SU-DHL-6 (cell line): Measurements from ENCODE around the gene FXYD1.

Source experiments
- H2AFZ ChIP-seq: fragments of 200-600 bp; sonication (generic); 2 replicates; pipeline ENCODE4 v1.6.1; 2014; ENCODE audit warnings: low read depth, mild to moderate bottlenecking, moderate library complexity, mixed read lengths, antibody characterized with exemption, low read length; ENCODE audit not compliant: severe bottlenecking
- H3F3A ChIP-seq: fragments of 200-600 bp; shearing (Covaris generic); 2 replicates; pipeline ENCODE4 v1.6.0; 2016; ENCODE audit warnings: antibody characterized with exemption, mild to moderate bottlenecking; ENCODE audit not compliant: insufficient read depth
- H3K27ac ChIP-seq: fragments of 200-600 bp; sonication (generic); 2 replicates; pipeline ENCODE4 v1.5.1; 2016; ENCODE audit warnings: low read depth, mild to moderate bottlenecking, low read length, moderate library complexity, mixed read lengths
- H3K27me3 ChIP-seq: fragments of 200-600 bp; sonication (generic), shearing (Covaris generic); 2 replicates; pipeline ENCODE4 v1.6.0; 2014; ENCODE audit warnings: mild to moderate bottlenecking, low read length
- H3K36me3 ChIP-seq: fragments of 200-600 bp; sonication (generic); 2 replicates; pipeline ENCODE4 v1.6.1; 2014; ENCODE audit warnings: mild to moderate bottlenecking, low read length, mixed read lengths
- H3K4me2 ChIP-seq: fragments of 300-600, 200-600 bp; shearing (Covaris generic), sonication (generic); 2 replicates; pipeline ENCODE4 v1.6.0; 2014; ENCODE audit warnings: low read length, low read depth, mild to moderate bottlenecking; ENCODE audit not compliant: poor library complexity, severe bottlenecking
- H3K4me3 ChIP-seq: fragments of 200-600 bp; sonication (generic); 2 replicates; pipeline ENCODE4 v1.5.1; 2014; ENCODE audit warnings: antibody characterized with exemption, low read length, mild to moderate bottlenecking, mixed read lengths; ENCODE audit not compliant: insufficient read depth, poor library complexity, severe bottlenecking
- H3K79me2 ChIP-seq: fragments of 200-600 bp; sonication (generic); 2 replicates; pipeline ENCODE4 v1.6.1; 2014; ENCODE audit warnings: mild to moderate bottlenecking, low read length, moderate library complexity; ENCODE audit not compliant: insufficient read depth
- H3K9ac ChIP-seq: fragments of 200-600 bp; sonication (generic); 2 replicates; pipeline ENCODE4 v1.7.0; 2014; ENCODE audit warnings: mild to moderate bottlenecking, low read length
- H3K9me2 ChIP-seq: fragments of 200-600 bp; sonication (generic); replicated peaks from 2 replicates; pipeline ENCODE4 v1.6.1; 2014; ENCODE audit warnings: low read length; ENCODE audit not compliant: insufficient read depth
- H3K9me3 ChIP-seq: fragments of 200-600 bp; sonication (generic); 2 replicates; pipeline ENCODE4 v1.6.1; 2014; ENCODE audit warnings: low read length, mixed read lengths; ENCODE audit not compliant: insufficient read depth
- H4K20me1 ChIP-seq: fragments of 200-600 bp; sonication (generic); 2 replicates; pipeline ENCODE4 v1.6.1; 2014; ENCODE audit warnings: low read depth, mild to moderate bottlenecking, antibody characterized with exemption, low read length, moderate library complexity, mixed read lengths
- CTCF ChIP-seq: fragments of 200-600 bp; sonication (generic); IDR thresholded peaks from one replicate; pipeline ENCODE4 v1.5.1; 2017; ENCODE audit warnings: antibody characterized with exemption, mild to moderate bottlenecking, low read length, moderate library complexity; ENCODE audit not compliant: insufficient read depth, poor library complexity, severe bottlenecking
- EZH2phosphoT487 ChIP-seq: fragments of 200-600 bp; sonication (generic), shearing (Covaris generic); conservative IDR thresholded peaks from 2 replicates; pipeline ENCODE4 v1.6.1; 2018; ENCODE audit warnings: mild to moderate bottlenecking, antibody characterized with exemption, low read length, moderate library complexity, mixed read lengths

Gene FXYD1

GRCh38 chr19:35104361-35104760 lies 34.3 kb upstream of the FXYD1 start:
- H3F3A ChIP-seq, result no peaks in the 10 kb centered on the region
- no peak overlapping the region for H3K27ac ChIP-seq
- no peaks in the 10 kb centered on the region for H3K36me3 ChIP-seq
- no peaks in the 10 kb centered on the region for H3K79me2 ChIP-seq
- no peaks in the 10 kb centered on the region for H4K20me1 ChIP-seq
- H3K9me3 ChIP-seq, result no peaks in the 10 kb centered on the region
- no peak overlapping the region for H2AFZ ChIP-seq
- no peaks in the 10 kb centered on the region for H3K9me2 ChIP-seq
- H3K4me2 ChIP-seq, result no peak overlapping the region
- TF ChIP-seq EZH2phosphoT487 (no peak), CTCF (no peak)
- no peak overlapping the region for H3K9ac ChIP-seq
- H3K4me3 ChIP-seq, result no peak overlapping the region
- no peaks in the 10 kb centered on the region for H3K27me3 ChIP-seq

- H3K9me2 ChIP-seq, result no peaks in the 10 kb centered on the region
- H3K9me3 ChIP-seq, result no peaks in the 10 kb centered on the region
- H3F3A ChIP-seq, result no peaks in the 10 kb centered on the region
- no peak overlapping the region for H3K9ac ChIP-seq
- no peaks in the 10 kb centered on the region for H3K36me3 ChIP-seq
- H3K79me2 ChIP-seq, result no peaks in the 10 kb centered on the region
- H2AFZ ChIP-seq, result no peak overlapping the region
- no peak overlapping the region for H3K27ac ChIP-seq
- H4K20me1 ChIP-seq, result no peaks in the 10 kb centered on the region
- H3K4me3 ChIP-seq, result no peak overlapping the region
- TF ChIP-seq CTCF (no peak), EZH2phosphoT487 (no peak)
- no peaks in the 10 kb centered on the region for H3K27me3 ChIP-seq
- no peak overlapping the region for H3K4me2 ChIP-seq
Observed at GRCh38 chr19:35105047-35105410, 33.6 kb upstream of the FXYD1 start.

DNA sequence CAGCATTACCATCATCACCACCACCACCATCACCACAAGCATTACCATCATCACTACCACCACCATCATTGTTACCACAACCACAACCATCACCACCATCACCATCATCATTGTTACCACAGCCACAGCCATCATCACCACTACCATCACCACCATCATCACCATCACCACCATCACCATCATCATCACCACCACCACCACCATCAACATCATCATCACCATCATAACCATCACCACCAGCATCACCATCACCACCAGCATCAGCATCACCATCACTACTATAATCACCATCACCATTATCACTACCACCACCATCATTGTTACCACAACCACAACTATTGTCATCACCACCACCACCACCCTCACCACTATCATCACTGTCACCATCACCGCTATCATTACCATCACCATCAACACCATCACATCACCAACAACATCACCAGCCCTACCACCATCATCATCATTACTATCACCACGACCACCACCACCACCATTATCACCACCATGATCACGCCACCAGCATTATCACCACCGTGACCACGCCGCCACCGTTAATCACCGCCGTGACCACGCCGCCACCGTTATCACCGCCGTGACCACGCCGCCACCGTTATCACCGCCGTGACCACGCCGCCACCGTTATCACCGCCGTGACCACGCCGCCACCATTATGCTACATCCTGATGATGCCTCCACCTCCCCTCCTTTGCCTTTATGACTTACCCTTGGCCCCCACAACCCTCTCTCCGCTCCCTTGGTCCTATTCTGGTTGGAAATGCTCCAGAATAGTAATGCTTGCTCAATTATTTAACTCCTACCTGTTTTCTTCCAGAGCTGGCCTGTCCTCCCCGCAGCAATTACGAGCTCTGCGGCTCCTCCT lies 33.0 kb upstream of the FXYD1 start:
- Histone ChIP-seq H3K9me3 (no peaks in the 10 kb centered on the region), H3K79me2 (no peaks in the 10 kb centered on the region), H2AFZ (no peak overlapping the region), H3K9me2 (no peaks in the 10 kb centered on the region), H3K9ac (no peak overlapping the region), H3K4me2 (no peak overlapping the region), H3K4me3 (no peak overlapping the region), H3F3A (no peaks in the 10 kb centered on the region), H3K27me3 (no peaks in the 10 kb centered on the region), H4K20me1 (no peaks in the 10 kb centered on the region), H3K27ac (no peak overlapping the region), H3K36me3 (no peaks in the 10 kb centered on the region)
- TF ChIP-seq EZH2phosphoT487, result no peak
- TF ChIP-seq CTCF, result no peak
